Keratinocyte (primary cell): ENCODE measurements around the gene SLCO3A1. TPM values are rescaled to one million over a fixed set of nuclear protein-coding genes. Genes with fewer than 3 reads are reported as not detected.
A peak's percentile ranks its signal among the peaks of the same experiment; 100 is the strongest.

Experiments
- DNase-seq: peaks from one replicate; pipeline ENCODE4 v3.0.0-alpha.2; 2011; ENCODE audit warnings: low read depth, missing footprints, low spot score
- FAIRE-seq: peaks from 2 replicates; lab custom pipeline; 2011; peaks lifted over from hg19 to GRCh38; lab: Jason Lieb, UNC
- H2AFZ ChIP-seq: 2 replicates; pipeline ENCODE4 v1.6.0; 2012; ENCODE audit warnings: low read length, control low read depth, inconsistent platforms; ENCODE audit not compliant: control insufficient read depth
- H3K27ac ChIP-seq: 2 replicates; pipeline ENCODE4 v1.5.1; 2011; ENCODE audit warnings: low read length; ENCODE audit not compliant: control insufficient read depth, insufficient read depth
- H3K27me3 ChIP-seq: 3 replicates; pipeline ENCODE4 v1.6.0; 2011; ENCODE audit warnings: low read length; ENCODE audit not compliant: control insufficient read depth, insufficient read depth; ENCODE audit errors: extremely low read depth
- H3K36me3 ChIP-seq, 2 experiments: 2 replicates in 1 of 2; 3 replicates in 1 of 2; pipeline ENCODE4 v1.5.1; 2011; ENCODE audit warnings: low read length in 2 of 2, mild to moderate bottlenecking in 1 of 2; ENCODE audit not compliant: control insufficient read depth in 2 of 2, insufficient read depth in 2 of 2; ENCODE audit errors: extremely low read depth in 1 of 2
- H3K4me1 ChIP-seq: 3 replicates; pipeline ENCODE4 v1.5.1; 2011; ENCODE audit warnings: low read length; ENCODE audit not compliant: control insufficient read depth, insufficient read depth; ENCODE audit errors: extremely low read depth
- H3K4me2 ChIP-seq: 3 replicates; pipeline ENCODE4 v1.6.0; 2011; ENCODE audit warnings: low read depth, low read length; ENCODE audit not compliant: control insufficient read depth, insufficient read depth; ENCODE audit errors: extremely low read depth
- H3K4me3 ChIP-seq, 3 experiments: fragments of 200-600 bp in 1 of 3; sonication (generic) in 1 of 3; 2 replicates in 2 of 3; 3 replicates in 1 of 3; pipeline ENCODE4 v1.5.1; 2011 to 2016; ENCODE audit warnings: low read length in 3 of 3, mild to moderate bottlenecking in 3 of 3, control low read depth in 2 of 3, inconsistent platforms in 1 of 3, low read depth in 1 of 3, mixed read lengths in 1 of 3, mixed run types in 1 of 3, moderate library complexity in 1 of 3; ENCODE audit not compliant: control insufficient read depth in 2 of 3, insufficient read depth in 2 of 3; ENCODE audit errors: extremely low read depth in 1 of 3
- H3K79me2 ChIP-seq: 2 replicates; pipeline ENCODE4 v1.6.0; 2012; ENCODE audit warnings: low read length; ENCODE audit not compliant: control insufficient read depth, insufficient read depth
- H3K9ac ChIP-seq: 3 replicates; pipeline ENCODE4 v1.6.0; 2011; ENCODE audit warnings: low read length; ENCODE audit not compliant: control insufficient read depth, insufficient read depth; ENCODE audit errors: extremely low read depth
- H3K9me1 ChIP-seq: 3 replicates; pipeline ENCODE4 v1.6.0; 2011; ENCODE audit warnings: low read length; ENCODE audit not compliant: control insufficient read depth, insufficient read depth; ENCODE audit errors: extremely low read depth
- H3K9me3 ChIP-seq: 2 replicates; pipeline ENCODE4 v1.5.1; 2012; ENCODE audit warnings: low read depth, low read length; ENCODE audit not compliant: control insufficient read depth
- H4K20me1 ChIP-seq: 3 replicates; pipeline ENCODE4 v1.6.0; 2011; ENCODE audit warnings: low read length; ENCODE audit not compliant: control insufficient read depth, insufficient read depth; ENCODE audit errors: extremely low read depth
- EZH2 ChIP-seq: IDR thresholded peaks from one replicate; pipeline ENCODE4 v1.6.1; 2012; ENCODE audit warnings: inconsistent platforms, mild to moderate bottlenecking, low read length, moderate library complexity
- dilution Hi-C: fragments of 300-500 bp; cut with MboI; formaldehyde crosslinking; loops from one replicate; pipeline ENCODE4 v1.7.0; 2020; ENCODE audit warnings: low sequenced_read_pairs; ENCODE audit not compliant: extremely low pct_ligation_motif_present
- polyA plus RNA-seq, 5 experiments: library from polyadenylated mRNA; depleted of rRNA in 3 of 5; stranded (reverse) in 3 of 5; stranded (forward) in 1 of 5; unstranded in 1 of 5; fragments of >200 nt; gene quantifications; 1 replicate in 1 of 5; 2 replicates in 3 of 5; 3 replicates in 1 of 5; pipeline versions ENCODE4 v1.2.1 to v1.2.3, GENCODE V29; 2011 to 2012; ENCODE audit warnings: missing spikeins in 2 of 5, low read depth in 1 of 5, low replicate concordance in 1 of 5
- TF ChIP-seq, protein P1 (sequence below), 3 experiments: IDR thresholded peaks in 1 of 3; conservative IDR thresholded peaks in 1 of 3; optimal IDR thresholded peaks in 1 of 3; 2 replicates in 2 of 3; 3 replicates in 1 of 3; pipeline versions ENCODE3 to v1.5.1; 2011; ENCODE audit warnings: low read length in 3 of 3, mild to moderate bottlenecking in 3 of 3, moderate library complexity in 2 of 3, control low read depth in 1 of 3, inconsistent platforms in 1 of 3; ENCODE audit not compliant: insufficient read depth in 2 of 3; ENCODE audit errors: extremely low read depth in 1 of 3

Gene SLCO3A1
- polyA plus RNA-seq, 1 donor (not counting 4 experiments of a cell fraction or from before 2014, with no cell fraction given) = 21.3 TPM

DNA sequence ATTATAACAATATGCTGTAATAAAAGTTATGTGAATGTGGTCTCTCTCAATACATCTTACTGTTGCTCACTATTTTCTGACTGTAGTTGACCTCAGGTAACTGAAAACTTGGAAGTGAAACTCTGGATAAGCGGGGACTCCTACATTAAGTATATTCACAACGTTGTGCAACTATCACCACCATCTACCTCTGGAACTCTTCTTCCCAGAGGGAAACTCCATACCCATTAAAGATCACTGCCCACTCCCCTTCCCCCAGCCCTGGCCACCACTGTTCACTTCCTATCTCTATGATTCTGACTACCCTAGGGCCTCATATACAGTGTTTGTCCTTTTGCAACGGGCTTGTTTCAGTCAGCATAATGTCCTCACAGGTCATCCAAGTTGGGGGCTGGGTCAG lies 20.7 kb downstream of the SLCO3A1 start:
- H3K9me3 ChIP-seq = no peaks in the 10 kb centered on the region
- H2AFZ ChIP-seq = no peak overlapping the region
- H3K9me1 ChIP-seq = peaks cover 3% of the 10 kb centered on the region
- no peak overlapping the region for H3K27ac ChIP-seq
- FAIRE-seq = no peak
- H3K4me2 ChIP-seq = no peak overlapping the region
- DNase-seq = no peak
- no peak for TF ChIP-seq EZH2
- TF ChIP-seq, protein P1, sequence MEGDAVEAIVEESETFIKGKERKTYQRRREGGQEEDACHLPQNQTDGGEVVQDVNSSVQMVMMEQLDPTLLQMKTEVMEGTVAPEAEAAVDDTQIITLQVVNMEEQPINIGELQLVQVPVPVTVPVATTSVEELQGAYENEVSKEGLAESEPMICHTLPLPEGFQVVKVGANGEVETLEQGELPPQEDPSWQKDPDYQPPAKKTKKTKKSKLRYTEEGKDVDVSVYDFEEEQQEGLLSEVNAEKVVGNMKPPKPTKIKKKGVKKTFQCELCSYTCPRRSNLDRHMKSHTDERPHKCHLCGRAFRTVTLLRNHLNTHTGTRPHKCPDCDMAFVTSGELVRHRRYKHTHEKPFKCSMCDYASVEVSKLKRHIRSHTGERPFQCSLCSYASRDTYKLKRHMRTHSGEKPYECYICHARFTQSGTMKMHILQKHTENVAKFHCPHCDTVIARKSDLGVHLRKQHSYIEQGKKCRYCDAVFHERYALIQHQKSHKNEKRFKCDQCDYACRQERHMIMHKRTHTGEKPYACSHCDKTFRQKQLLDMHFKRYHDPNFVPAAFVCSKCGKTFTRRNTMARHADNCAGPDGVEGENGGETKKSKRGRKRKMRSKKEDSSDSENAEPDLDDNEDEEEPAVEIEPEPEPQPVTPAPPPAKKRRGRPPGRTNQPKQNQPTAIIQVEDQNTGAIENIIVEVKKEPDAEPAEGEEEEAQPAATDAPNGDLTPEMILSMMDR (optimal IDR thresholded peaks at IDR 0.05 in 1 of 3, IDR thresholded peaks at IDR 0.05 in 1 of 3, conservative IDR thresholded peaks at IDR 0.05 in 1 of 3; ENCODE audit: extremely low read depth in 1 of 3, insufficient read depth in 2 of 3, low read length in 3 of 3) = no peak
- H3K9ac ChIP-seq = no peak overlapping the region
- dilution Hi-C loops = no loop called here
- no peak overlapping the region for H3K4me3 ChIP-seq
- no peaks in the 10 kb centered on the region for H4K20me1 ChIP-seq
- peaks cover 26% of the 10 kb centered on the region for H3K79me2 ChIP-seq
- no peaks in the 10 kb centered on the region for H3K36me3 ChIP-seq
- H3K27me3 ChIP-seq = no peaks in the 10 kb centered on the region
- H3K4me1 ChIP-seq = peaks cover 14% of the 10 kb centered on the region

GRCh38 chr15:91874992-91875660 lies 21.6 kb downstream of the SLCO3A1 start:
- no peaks in the 10 kb centered on the region for H4K20me1 ChIP-seq
- no peaks in the 10 kb centered on the region for H3K27me3 ChIP-seq
- H3K4me1 ChIP-seq = peaks cover 14% of the 10 kb centered on the region
- TF ChIP-seq, protein P1 (optimal IDR thresholded peaks at IDR 0.05 in 1 of 3, IDR thresholded peaks at IDR 0.05 in 1 of 3, conservative IDR thresholded peaks at IDR 0.05 in 1 of 3; ENCODE audit: extremely low read depth in 1 of 3, insufficient read depth in 2 of 3, low read length in 3 of 3) = no peak
- dilution Hi-C loops = no loop called here
- no peaks in the 10 kb centered on the region for H3K36me3 ChIP-seq
- H3K9me1 ChIP-seq = no peaks in the 10 kb centered on the region
- H3K4me3 ChIP-seq = no peak overlapping the region
- H3K27ac ChIP-seq = no peak overlapping the region
- DNase-seq (no peak), FAIRE-seq (peak; percentile 39)
- no peak overlapping the region for H2AFZ ChIP-seq
- H3K4me2 ChIP-seq = no peak overlapping the region
- no peaks in the 10 kb centered on the region for H3K9me3 ChIP-seq
- H3K79me2 ChIP-seq = peaks cover 20% of the 10 kb centered on the region
- no peak overlapping the region for H3K9ac ChIP-seq
